ENCODE measurements around the gene ZBTB42. TPM values are rescaled to one million over a fixed set of nuclear protein-coding genes. Genes with fewer than 3 reads are reported as not detected.

Gene ZBTB42
- total and polyA plus RNA-seq, 2 of the 13 experiments (the other 11 are each of a cell fraction or from before 2014, with no cell fraction given) = 2.8 to 4.2 TPM

DNA sequence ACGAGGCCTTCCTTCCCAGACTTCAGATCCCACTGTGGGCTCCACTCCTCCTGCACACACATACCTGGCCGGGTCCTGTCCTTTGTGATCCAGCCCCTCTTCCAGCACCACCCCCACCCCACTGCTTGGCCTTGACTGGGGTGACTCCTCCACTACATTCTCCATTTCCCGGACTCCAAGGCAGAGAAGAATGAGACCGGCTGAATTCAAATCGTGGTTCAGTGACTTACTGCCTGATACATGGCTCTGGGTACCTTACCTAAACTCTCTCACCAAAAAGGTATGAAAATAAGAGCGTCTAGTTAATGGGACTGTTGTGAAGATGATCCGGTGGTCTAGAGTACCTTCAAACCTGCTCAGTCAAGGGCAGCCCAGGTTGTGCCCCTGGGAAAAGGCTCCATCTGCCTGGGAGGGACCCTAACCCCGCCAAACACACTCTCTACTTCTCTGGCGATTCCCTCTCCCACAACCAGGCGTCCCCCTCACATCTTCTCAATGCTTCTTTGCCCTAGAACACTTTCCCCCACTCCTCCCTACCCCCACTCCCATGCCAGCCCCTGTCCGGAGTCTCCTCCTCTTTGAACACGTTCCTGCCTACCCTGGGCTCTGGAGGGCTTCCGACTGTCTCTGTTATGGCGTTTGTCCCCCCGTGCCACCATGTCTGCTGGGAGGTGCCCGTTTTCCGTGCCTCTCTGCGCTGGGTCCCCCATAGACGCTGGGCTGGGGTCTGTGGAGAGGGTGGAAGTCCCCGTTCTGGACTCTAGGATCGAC is 1.5 kb upstream of the ZBTB42 start:
- Histone ChIP-seq H3K9ac (ENCODE audit: insufficient read depth, low read depth, low read length) (peak overlapping the region; percentile 83), H3K36me3 (replicated peaks in 1 of 2; ENCODE audit: control insufficient read depth in 1 of 2, insufficient read depth in 2 of 2, low read length in 2 of 2) (no peaks in the 10 kb centered on the region), H3K4me2 (ENCODE audit: low read depth, low read length) (peak overlapping the region; percentile 100), H3K27ac (ENCODE audit: extremely low read length, insufficient read depth, low read length) (peak overlapping the region; percentile 74), H3K4me3 (replicated peaks in 1 of 3; ENCODE audit: insufficient read depth in 1 of 3, low read depth in 2 of 3, low read length in 3 of 3) (peak overlapping the region; percentile 82 to 92 (median 90)), H4K20me1 (ENCODE audit: insufficient read depth, low read length) (peaks cover under 1% of the 10 kb centered on the region; the same call in 1 of the 2 replicates), H2AFZ (ENCODE audit: low read length) (no peak overlapping the region), H3K79me2 (ENCODE audit: insufficient read depth, low read length) (peaks cover 6% of the 10 kb centered on the region), H3K9me3 (ENCODE audit: low read length) (no peaks in the 10 kb centered on the region), H3K27me3 (ENCODE audit: control insufficient read depth in 1 of 2, insufficient read depth in 2 of 2, low read length in 2 of 2) (no peaks in the 10 kb centered on the region), H3K4me1 (ENCODE audit: insufficient read depth, low read length) (peaks cover 59% of the 10 kb centered on the region)
- TSS peak; percentile 72 for BruUV-seq (replicated peaks)
- intact Hi-C loops (cut with micrococcal nuclease; ENCODE audit: unreplicated experiment) (no loop called here), in situ Hi-C loops (cut with HindIII; ENCODE audit: extremely low pct_ligation_motif_present, low pct_unique_long_range_greater_than_20kb) (no loop called here)
- DNase-seq (ENCODE audit: low spot score) (peak; percentile 66), ATAC-seq (peak; percentile 12), FAIRE-seq (peak; percentile 26)
- POLR2A ChIA-PET = interaction anchor here (2.0 to 4.1 kb wide), 2 partner anchors 22 to 32 kb away, joined by 8 to 23 read pairs; no protein-coding TSS in a partner anchor
- WGBS (ENCODE audit: low lambda C conversion rate) = 4% methylated on average over 19 of the region's 21 CpGs
- CTCF ChIA-PET (ENCODE audit: low intra/inter-chr PET ratio, low total read pairs) = no interaction called here
- TF ChIP-seq REL (CRISPR knock-in tag; conservative IDR thresholded peaks at IDR 0.05) (no peak), IRX3 (CRISPR knock-in tag; IDR thresholded peaks at IDR 0.05; ENCODE audit: borderline replicate concordance, low read depth) (no peak), ZNF605 (CRISPR knock-in tag; IDR thresholded peaks at IDR 0.05) (0 out of 2 replicates have a peak, but pooled peaks have one; percentile 12), ZNF282 (IDR thresholded peaks at IDR 0.05; ENCODE audit: partially characterized antibody) (no peak), REPIN1 (CRISPR knock-in tag; IDR thresholded peaks at IDR 0.05; ENCODE audit: borderline replicate concordance, low read depth) (0 out of 2 replicates have a peak, but pooled peaks have one; percentile 20), ZFP36L1 (CRISPR knock-in tag; IDR thresholded peaks at IDR 0.05) (no peak; the same call in 1 of the 2 replicates), SP140L (CRISPR knock-in tag; IDR thresholded peaks at IDR 0.05; ENCODE audit: borderline replicate concordance) (no peak), PRPF4 (IDR thresholded peaks at IDR 0.05; ENCODE audit: low read depth, low read length, poor library complexity, severe bottlenecking) (no peak), NONO (IDR thresholded peaks at IDR 0.05) (no peak), NONO (CRISPR knock-in tag; conservative IDR thresholded peaks at IDR 0.05) (peak; percentile 33; the same call in 1 of the 2 replicates)
- TF ChIP-seq, protein P1, sequence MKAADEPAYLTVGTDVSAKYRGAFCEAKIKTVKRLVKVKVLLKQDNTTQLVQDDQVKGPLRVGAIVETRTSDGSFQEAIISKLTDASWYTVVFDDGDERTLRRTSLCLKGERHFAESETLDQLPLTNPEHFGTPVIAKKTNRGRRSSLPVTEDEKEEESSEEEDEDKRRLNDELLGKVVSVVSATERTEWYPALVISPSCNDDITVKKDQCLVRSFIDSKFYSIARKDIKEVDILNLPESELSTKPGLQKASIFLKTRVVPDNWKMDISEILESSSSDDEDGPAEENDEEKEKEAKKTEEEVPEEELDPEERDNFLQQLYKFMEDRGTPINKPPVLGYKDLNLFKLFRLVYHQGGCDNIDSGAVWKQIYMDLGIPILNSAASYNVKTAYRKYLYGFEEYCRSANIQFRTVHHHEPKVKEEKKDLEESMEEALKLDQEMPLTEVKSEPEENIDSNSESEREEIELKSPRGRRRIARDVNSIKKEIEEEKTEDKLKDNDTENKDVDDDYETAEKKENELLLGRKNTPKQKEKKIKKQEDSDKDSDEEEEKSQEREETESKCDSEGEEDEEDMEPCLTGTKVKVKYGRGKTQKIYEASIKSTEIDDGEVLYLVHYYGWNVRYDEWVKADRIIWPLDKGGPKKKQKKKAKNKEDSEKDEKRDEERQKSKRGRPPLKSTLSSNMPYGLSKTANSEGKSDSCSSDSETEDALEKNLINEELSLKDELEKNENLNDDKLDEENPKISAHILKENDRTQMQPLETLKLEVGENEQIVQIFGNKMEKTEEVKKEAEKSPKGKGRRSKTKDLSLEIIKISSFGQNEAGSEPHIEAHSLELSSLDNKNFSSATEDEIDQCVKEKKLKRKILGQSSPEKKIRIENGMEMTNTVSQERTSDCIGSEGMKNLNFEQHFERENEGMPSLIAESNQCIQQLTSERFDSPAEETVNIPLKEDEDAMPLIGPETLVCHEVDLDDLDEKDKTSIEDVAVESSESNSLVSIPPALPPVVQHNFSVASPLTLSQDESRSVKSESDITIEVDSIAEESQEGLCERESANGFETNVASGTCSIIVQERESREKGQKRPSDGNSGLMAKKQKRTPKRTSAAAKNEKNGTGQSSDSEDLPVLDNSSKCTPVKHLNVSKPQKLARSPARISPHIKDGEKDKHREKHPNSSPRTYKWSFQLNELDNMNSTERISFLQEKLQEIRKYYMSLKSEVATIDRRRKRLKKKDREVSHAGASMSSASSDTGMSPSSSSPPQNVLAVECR (CRISPR knock-in tag; IDR thresholded peaks at IDR 0.05; ENCODE audit: borderline replicate concordance) = 0 out of 2 replicates have a peak, but pooled peaks have one; percentile 8
- TF ChIP-seq, protein P2, sequence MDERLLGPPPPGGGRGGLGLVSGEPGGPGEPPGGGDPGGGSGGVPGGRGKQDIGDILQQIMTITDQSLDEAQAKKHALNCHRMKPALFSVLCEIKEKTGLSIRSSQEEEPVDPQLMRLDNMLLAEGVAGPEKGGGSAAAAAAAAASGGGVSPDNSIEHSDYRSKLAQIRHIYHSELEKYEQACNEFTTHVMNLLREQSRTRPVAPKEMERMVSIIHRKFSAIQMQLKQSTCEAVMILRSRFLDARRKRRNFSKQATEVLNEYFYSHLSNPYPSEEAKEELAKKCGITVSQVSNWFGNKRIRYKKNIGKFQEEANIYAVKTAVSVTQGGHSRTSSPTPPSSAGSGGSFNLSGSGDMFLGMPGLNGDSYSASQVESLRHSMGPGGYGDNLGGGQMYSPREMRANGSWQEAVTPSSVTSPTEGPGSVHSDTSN (CRISPR knock-in tag; IDR thresholded peaks at IDR 0.05) = no peak
- TF ChIP-seq, protein P3, sequence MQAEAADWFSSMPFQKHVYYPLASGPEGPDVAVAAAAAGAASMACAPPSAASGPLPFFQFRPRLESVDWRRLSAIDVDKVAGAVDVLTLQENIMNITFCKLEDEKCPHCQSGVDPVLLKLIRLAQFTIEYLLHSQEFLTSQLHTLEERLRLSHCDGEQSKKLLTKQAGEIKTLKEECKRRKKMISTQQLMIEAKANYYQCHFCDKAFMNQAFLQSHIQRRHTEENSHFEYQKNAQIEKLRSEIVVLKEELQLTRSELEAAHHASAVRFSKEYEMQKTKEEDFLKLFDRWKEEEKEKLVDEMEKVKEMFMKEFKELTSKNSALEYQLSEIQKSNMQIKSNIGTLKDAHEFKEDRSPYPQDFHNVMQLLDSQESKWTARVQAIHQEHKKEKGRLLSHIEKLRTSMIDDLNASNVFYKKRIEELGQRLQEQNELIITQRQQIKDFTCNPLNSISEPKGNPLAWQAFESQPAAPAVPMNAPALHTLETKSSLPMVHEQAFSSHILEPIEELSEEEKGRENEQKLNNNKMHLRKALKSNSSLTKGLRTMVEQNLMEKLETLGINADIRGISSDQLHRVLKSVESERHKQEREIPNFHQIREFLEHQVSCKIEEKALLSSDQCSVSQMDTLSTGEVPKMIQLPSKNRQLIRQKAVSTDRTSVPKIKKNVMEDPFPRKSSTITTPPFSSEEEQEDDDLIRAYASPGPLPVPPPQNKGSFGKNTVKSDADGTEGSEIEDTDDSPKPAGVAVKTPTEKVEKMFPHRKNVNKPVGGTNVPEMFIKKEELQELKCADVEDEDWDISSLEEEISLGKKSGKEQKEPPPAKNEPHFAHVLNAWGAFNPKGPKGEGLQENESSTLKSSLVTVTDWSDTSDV (CRISPR knock-in tag; IDR thresholded peaks at IDR 0.05) = 0 out of 2 replicates have a peak, but pooled peaks have one; percentile 61

All from HepG2 (cell line).